ENCODE results near the gene SOST.

Gene SOST

DNA sequence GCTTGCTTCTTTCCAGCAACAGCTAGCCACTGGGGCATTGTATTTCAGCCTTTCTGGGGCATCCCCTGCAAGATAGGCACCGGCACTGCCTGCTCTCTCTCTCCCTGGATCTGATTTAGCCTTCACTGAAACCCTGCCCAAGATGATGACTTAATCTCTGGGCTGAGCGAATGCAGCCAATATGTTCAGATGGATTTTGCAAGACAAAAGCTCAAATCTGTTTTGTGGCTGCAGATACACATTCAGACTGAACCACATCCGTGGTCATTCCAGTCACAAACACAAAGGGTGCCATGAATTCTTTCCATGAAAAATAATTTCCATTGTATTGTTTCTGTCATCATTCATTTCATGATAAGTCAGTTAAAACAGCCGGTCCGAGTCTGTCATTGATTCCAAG, 24.2 kb downstream of the SOST start:
- H3K27me3 Mint-ChIP-seq (ENCODE audit: low read depth), result no peaks in the 10 kb centered on the region

DNA sequence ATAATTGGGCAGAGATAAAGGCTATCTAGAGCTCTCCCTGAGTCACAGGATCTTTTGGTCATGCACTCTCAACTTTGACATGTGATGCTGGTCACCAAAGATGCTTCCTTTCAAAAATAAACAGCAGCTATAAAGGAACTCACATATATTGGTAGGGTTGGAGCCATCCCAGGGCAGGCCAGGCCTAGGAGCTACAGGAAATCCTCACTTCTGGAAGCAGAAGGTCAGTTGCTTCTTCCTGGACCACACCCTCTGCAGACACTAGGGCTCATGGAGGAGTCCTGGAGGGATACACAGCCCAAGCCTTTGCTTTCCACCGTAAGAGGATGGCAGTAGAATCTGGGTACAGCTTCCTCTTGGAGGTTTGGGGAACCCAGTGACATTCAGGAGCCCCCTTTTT, 24.6 kb downstream of the SOST start:
- TF ChIP-seq, protein P1, sequence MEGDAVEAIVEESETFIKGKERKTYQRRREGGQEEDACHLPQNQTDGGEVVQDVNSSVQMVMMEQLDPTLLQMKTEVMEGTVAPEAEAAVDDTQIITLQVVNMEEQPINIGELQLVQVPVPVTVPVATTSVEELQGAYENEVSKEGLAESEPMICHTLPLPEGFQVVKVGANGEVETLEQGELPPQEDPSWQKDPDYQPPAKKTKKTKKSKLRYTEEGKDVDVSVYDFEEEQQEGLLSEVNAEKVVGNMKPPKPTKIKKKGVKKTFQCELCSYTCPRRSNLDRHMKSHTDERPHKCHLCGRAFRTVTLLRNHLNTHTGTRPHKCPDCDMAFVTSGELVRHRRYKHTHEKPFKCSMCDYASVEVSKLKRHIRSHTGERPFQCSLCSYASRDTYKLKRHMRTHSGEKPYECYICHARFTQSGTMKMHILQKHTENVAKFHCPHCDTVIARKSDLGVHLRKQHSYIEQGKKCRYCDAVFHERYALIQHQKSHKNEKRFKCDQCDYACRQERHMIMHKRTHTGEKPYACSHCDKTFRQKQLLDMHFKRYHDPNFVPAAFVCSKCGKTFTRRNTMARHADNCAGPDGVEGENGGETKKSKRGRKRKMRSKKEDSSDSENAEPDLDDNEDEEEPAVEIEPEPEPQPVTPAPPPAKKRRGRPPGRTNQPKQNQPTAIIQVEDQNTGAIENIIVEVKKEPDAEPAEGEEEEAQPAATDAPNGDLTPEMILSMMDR (IDR thresholded peaks at IDR 0.05; ENCODE audit: unreplicated experiment in 3 of 3), result no peak
- Mint-ChIP-seq H3K4me3 (no peak overlapping the region), H3K9me3 (peaks cover 8% of the 10 kb centered on the region), H3K4me1 (no peaks in the 10 kb centered on the region), H3K36me3 (ENCODE audit: low read depth) (no peaks in the 10 kb centered on the region), H3K27me3 (ENCODE audit: low read depth) (no peaks in the 10 kb centered on the region), H3K27ac (no peak overlapping the region)

More for the DNA sequence above, 24.2 kb downstream of the SOST start:
- Mint-ChIP-seq H3K9me3 (peaks cover 8% of the 10 kb centered on the region), H3K27ac (no peak overlapping the region), H3K4me3 (no peak overlapping the region), H3K4me1 (no peaks in the 10 kb centered on the region), H3K36me3 (ENCODE audit: low read depth) (no peaks in the 10 kb centered on the region)
- TF ChIP-seq, protein P1 (IDR thresholded peaks at IDR 0.05; ENCODE audit: unreplicated experiment in 3 of 3), result no peak

DNA sequence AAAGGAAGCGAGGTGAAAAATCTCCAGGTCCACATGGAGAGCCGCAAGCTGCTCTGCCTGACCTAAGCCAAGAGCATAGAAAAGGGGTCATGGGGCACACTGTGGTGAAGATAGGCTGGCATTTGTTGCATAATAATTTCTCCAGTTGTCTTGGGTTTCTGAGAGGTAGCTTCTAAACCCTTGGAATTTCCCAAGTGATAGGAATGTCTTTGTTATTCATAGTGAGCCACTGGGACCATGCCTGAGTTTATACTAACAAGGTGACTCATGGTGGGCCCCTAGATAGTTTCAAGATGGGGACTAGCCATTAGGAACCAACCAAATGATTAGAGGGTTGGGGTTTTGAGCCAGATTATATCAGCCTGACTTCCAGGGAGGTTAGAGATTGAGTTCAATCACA, 25.6 kb downstream of the SOST start:
- no peaks in the 10 kb centered on the region for H3K4me1 Mint-ChIP-seq
- no peak overlapping the region for H3K4me3 Mint-ChIP-seq
- H3K9me3 Mint-ChIP-seq, result peaks cover 8% of the 10 kb centered on the region

DNA sequence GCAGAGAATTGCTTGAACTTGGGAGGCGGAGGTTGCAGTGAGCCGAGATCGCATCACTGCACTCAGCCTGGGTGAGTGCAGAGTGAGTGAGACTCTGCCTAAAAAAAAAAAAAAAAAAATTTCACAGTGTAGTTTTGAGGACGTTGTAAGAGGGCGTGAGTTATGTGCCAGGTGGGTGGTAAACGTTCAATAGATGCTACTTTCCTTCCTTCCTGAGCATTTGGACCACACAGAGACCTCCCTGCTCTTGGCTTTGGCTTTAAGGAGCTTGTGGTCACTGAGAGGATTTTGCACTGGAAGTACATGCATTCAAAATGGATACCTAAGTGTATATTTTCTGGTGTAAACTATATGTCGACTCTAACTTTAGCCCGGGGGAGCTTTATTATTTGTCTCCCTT, 30.5 kb downstream of the SOST start:
- H3K36me3 Mint-ChIP-seq (ENCODE audit: low read depth), result no peaks in the 10 kb centered on the region
- no peaks in the 10 kb centered on the region for H3K4me1 Mint-ChIP-seq
- TF ChIP-seq, protein P1 (IDR thresholded peaks at IDR 0.05; ENCODE audit: unreplicated experiment in 3 of 3), result no peak
- H3K27me3 Mint-ChIP-seq (ENCODE audit: low read depth), result peaks cover 14% of the 10 kb centered on the region
- no peak overlapping the region for H3K4me3 Mint-ChIP-seq
- H3K27ac Mint-ChIP-seq, result no peak overlapping the region
- peaks cover 8% of the 10 kb centered on the region for H3K9me3 Mint-ChIP-seq

More for the DNA sequence above, 25.6 kb downstream of the SOST start:
- Mint-ChIP-seq H3K27ac (no peak overlapping the region), H3K27me3 (ENCODE audit: low read depth) (peaks cover 1% of the 10 kb centered on the region), H3K36me3 (ENCODE audit: low read depth) (no peaks in the 10 kb centered on the region)
- TF ChIP-seq, protein P1 (IDR thresholded peaks at IDR 0.05; ENCODE audit: unreplicated experiment in 3 of 3), result no peak

DNA sequence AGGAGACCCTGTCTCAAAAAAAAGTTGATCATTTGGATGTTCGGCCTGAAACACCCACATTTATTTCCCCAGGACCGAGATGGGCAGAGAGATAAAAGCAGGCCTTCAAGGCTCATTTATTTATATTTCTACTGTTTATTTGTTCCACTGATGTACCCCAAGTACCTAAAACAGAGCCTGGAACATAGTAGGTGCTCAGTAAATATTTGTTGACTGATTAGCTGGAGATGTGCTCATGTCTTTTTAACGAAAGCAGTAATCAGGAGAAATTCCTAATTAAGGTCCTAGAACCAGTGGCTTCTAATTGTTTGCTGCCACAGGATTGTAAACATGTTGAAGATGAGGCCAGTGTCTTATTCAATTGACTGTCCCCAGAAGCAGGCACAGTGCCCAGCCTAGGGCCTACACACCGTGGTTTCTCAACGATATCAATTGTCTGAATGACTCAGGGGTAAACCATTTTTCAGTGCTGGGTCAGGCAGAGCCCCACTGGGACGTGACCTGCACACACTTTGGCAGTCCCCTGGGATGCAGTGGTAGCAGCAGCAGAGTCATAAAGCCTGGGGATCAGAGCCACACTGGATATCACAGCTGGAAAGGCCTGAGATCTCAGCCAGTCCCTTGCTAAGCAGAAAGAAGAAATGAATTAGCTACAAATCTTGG, 34.8 kb downstream of the SOST start:
- H3K27me3 Mint-ChIP-seq (ENCODE audit: low read depth), result peaks cover 27% of the 10 kb centered on the region
- H3K9me3 Mint-ChIP-seq, result peaks cover 3% of the 10 kb centered on the region
- peaks cover 14% of the 10 kb centered on the region for H3K4me1 Mint-ChIP-seq
- H3K27ac Mint-ChIP-seq, result no peak overlapping the region
- H3K36me3 Mint-ChIP-seq (ENCODE audit: low read depth), result no peaks in the 10 kb centered on the region
- no peak overlapping the region for H3K4me3 Mint-ChIP-seq
- TF ChIP-seq, protein P1 (IDR thresholded peaks at IDR 0.05; ENCODE audit: unreplicated experiment in 3 of 3), result no peak

Measured in nephron (organoid).